ENCODE results near the gene HDAC9.

DNA sequence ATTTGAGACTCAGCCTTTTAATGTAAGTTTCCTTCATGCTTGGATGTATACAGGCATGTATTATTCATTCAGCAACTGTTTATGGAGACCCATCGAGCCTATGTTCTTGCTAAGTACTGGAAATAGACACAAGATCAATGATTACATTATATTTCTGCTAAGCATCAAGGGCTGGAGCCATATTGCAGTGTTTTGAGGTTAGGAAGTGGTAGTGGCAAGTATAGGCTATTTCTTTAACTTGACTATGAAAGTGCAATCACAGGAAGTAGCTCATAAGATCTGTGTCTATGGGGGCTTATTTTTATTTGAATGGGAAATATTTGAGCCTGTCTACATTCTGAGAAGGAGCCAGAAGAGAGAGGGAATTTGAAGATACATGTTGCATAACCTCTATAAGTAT, 123.8 kb downstream of the HDAC9 start:
- no peak for TF ChIP-seq CTCF (IDR thresholded peaks at IDR 0.05)
- no peak for TF ChIP-seq POLR2A (IDR thresholded peaks at IDR 0.05)
